Measurements from ENCODE around the gene PADI6.

PADI6 gene

GRCh38 chr1:17439250-17440073, 67.5 kb downstream of the PADI6 start, which contains the start of gene RCC2:
TSS of gene RCC2 (minus strand) at chr1:17439677. CDS start at chr1:17438514, 1,163 bp downstream.
- TF ChIP-seq CTCF (conservative IDR thresholded peaks at IDR 0.05; ENCODE audit: low read length): no peak
- DNase-seq (ENCODE audit: low read depth): peak; percentile 84
- H3K4me3 ChIP-seq (ENCODE audit: low read length): peak within 1 kb of the TSS; percentile 81

DNA sequence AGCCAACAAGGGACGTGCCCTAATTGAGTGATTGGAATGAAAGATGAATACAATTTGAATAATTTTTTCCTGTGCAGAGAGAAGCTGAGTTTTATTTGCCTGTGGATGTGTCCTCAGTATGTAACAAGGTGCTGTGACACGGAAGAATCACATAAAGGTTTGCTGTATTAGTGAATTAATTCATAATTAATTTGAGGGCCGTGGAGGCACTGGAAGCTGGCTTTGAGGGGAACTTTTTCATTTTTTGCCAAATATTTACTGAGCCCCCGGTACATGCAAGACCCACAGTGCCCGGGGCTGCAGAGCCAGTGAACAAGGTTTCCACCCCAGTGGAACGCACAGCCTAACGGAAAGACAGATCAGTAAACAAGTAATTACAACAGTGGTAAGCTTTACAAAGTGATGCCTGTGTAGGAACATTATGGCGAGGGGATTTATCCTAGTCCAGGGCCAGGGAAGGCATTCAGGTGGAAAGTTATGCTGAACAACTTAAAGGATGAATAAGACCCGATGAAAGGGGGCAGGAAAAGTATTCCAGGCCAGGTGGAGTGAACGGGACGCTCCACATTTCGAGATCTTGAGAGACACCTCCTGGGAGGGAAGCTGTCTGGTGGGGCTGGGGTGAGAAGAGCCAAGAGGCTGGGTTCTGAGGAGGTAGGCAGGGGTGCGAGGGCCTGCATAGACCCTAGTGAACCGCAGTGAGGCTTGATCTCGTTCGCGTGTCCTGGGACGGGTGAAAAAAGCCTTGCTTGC, 68.3 kb downstream of the PADI6 start:
- no peak for DNase-seq (ENCODE audit: low read depth)
- TF ChIP-seq CTCF (conservative IDR thresholded peaks at IDR 0.05; ENCODE audit: low read length): no peak
- peak overlapping the region; percentile 67 for H3K4me3 ChIP-seq (ENCODE audit: low read length)

DNA sequence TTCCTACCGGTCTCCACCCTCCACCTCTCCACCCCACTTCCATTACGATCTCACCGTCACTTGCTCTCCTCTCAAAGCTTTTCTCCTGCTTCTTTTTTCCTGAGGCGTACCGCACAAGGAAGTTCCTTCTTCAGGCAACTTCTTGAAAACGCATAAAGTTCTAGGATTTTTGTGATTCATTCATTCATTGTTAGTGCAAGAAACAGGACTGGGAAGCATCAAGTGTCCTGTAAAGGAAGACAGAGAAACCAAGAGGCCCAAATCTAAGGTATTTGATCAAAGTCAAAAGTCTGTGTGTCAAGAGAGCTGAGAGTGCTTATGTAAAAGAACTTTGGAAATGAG, 68.8 kb downstream of the PADI6 start:
- no peak for DNase-seq (ENCODE audit: low read depth)
- H3K4me3 ChIP-seq (ENCODE audit: low read length): peak overlapping the region; percentile 67
- TF ChIP-seq CTCF (conservative IDR thresholded peaks at IDR 0.05; ENCODE audit: low read length): no peak

DNA sequence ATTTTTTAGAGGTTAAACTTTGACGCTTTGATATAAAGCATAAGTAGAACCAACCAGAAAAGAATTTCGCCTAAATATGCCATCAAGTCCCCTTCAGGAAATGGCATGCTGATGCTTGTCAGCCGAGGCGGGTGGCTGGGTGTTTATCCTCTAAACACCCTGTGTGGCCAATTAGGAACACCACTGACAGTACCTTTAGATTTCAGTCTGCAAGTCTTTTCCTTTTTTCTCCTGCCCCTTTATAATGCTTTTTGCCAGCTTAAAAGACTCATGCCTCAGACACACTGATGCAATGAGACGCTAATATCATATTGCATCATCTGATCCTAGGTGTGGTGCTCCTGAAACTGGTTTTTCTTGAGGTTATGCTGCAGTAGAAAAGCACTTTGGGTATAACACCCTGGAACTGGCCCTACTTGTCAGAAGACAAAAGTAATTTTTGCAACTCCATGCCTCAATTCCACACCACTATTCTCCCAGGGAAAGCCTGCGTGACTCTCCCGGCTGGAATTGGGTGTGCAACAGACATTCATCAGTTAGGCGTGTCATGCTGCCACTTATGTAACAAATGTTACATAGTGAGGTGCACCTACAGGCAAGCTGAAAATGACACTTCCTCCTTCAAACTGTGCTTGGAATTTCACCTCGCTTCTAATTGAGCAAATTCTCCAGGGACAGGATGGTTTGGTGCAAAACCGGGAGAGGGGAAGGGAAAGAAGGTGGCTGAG, 69.4 kb downstream of the PADI6 start:
- no peak overlapping the region for H3K4me3 ChIP-seq (ENCODE audit: low read length)
- no peak for TF ChIP-seq CTCF (conservative IDR thresholded peaks at IDR 0.05; ENCODE audit: low read length)
- DNase-seq (ENCODE audit: low read depth): peak; percentile 68

GRCh38 chr1:17441993-17442357, 70.0 kb downstream of the PADI6 start:
- no peak for TF ChIP-seq CTCF (conservative IDR thresholded peaks at IDR 0.05; ENCODE audit: low read length)
- DNase-seq (ENCODE audit: low read depth): no peak
- H3K4me3 ChIP-seq (ENCODE audit: low read length): no peak overlapping the region

- TF ChIP-seq CTCF (conservative IDR thresholded peaks at IDR 0.05; ENCODE audit: low read length): no peak
- no peak for DNase-seq (ENCODE audit: low read depth)
- no peak overlapping the region for H3K4me3 ChIP-seq (ENCODE audit: low read length)
These were observed 70.8 kb downstream of the PADI6 start for GRCh38 chr1:17442841-17443240.

Measured in AG10803 (cell line).